ENCODE data around the gene SPPL2A. TPM values are rescaled to one million over a fixed set of nuclear protein-coding genes. Genes with fewer than 3 reads are reported as not detected.
A peak's percentile ranks its signal among the peaks of the same experiment; 100 is the strongest.

The SPPL2A gene
- total and polyA plus RNA-seq, 9 of the 15 experiments (the other 6 are each of a cell fraction or from before 2014, with no cell fraction given) = 9.8 to 66.1 (median 38.0) TPM

GRCh38 chr15:50685976-50686468 lies 79.5 kb downstream of the SPPL2A start (continued):
- TF ChIP-seq ZBTB34 (CRISPR knock-in tag; IDR thresholded peaks at IDR 0.05) (no peak), ETS1 (conservative IDR thresholded peaks at IDR 0.05; ENCODE audit: control insufficient read depth, low read depth, low read length) (no peak), MAFG (tag; conservative IDR thresholded peaks at IDR 0.05) (no peak), TOE1 (IDR thresholded peaks at IDR 0.05; ENCODE audit: borderline replicate concordance) (no peak; the same call in 1 of the 2 replicates), TOE1 (CRISPR knock-in tag; IDR thresholded peaks at IDR 0.05; ENCODE audit: borderline replicate concordance, low read depth) (no peak), MLX (CRISPR knock-in tag; conservative IDR thresholded peaks at IDR 0.05) (no peak), CEBPG (CRISPR knock-in tag; IDR thresholded peaks at IDR 0.05) (no peak), CEBPG (tag; conservative IDR thresholded peaks at IDR 0.05 in 1 of 2, IDR thresholded peaks at IDR 0.05 in 1 of 2) (no peak), HES1 (IDR thresholded peaks at IDR 0.05; ENCODE audit: low read depth) (no peak), CBFA2T3 (IDR thresholded peaks at IDR 0.05) (peak; percentile 61), NR1H2 (CRISPR knock-in tag; IDR thresholded peaks at IDR 0.05) (peak; percentile 14; the same call in 1 of the 2 replicates), CLOCK (CRISPR knock-in tag; IDR thresholded peaks at IDR 0.05; ENCODE audit: borderline replicate concordance) (no peak), CHD4 (IDR thresholded peaks at IDR 0.05; ENCODE audit: insufficient read depth, insufficient replicate concordance, low read depth, low read length, poor library complexity, severe bottlenecking) (no peak), STAT5A (IDR thresholded peaks at IDR 0.05; ENCODE audit: borderline replicate concordance, low read length) (no peak), CUX1 (CRISPR knock-in tag; IDR thresholded peaks at IDR 0.05) (no peak)
